Fibroblast of upper back skin (primary cell): ENCODE results near the gene ELOA.

Experiments
- DNase-seq: peaks from one replicate; pipeline ENCODE4 v3.0.0-alpha.2; 2013

Gene ELOA

DNA sequence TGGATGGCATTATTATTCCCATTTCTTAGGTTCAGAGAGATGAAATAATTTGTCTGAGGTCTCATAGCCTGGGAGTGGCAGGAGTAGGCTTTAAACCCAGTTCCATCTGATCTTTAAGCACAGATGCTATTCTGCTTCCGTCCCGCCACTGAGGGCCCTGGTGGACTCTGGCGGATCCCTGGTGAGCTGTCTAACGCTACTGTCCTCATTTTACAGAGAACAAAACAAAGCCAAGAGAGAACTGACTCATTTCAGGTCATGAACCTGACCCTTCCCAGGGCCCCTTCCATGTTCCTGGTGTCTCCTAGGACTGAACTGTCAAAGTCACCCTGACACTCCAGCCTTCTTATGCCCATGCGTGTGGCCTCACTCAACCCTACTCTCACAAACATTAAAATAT is 60.4 kb downstream of the ELOA start:
- DNase-seq: no peak

DNA sequence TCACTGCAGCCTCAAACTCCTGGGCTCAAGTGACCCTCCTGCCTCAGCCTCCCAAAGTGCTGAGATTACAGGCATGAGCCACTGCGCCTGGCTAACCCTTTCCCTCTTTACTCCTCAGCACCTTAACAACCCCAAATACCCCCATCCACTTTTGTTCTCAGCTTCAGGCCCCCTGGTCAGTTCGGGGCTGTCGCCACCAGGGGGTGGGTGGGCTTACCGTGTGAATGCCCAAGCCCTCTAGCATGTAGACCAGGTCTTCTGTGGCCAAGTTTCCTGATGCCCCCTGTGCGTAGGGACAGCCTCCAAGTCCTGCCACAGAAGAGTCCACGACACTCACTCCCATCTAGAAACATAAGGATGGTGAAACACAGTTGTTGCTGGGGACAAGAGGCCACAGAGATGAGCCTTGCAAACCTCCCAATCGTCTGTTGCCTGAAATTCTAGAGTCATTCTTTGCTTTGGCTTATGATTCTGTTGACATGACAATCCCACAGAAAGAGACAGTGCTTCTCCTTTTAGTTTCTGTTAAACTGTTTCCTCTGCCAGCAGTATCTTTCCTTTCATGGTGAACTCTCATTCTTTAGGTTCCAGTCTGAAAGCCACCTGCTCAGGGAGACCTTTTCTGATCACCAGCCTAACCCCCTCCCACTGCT is 61.0 kb downstream of the ELOA start:
- DNase-seq: no peak

DNA sequence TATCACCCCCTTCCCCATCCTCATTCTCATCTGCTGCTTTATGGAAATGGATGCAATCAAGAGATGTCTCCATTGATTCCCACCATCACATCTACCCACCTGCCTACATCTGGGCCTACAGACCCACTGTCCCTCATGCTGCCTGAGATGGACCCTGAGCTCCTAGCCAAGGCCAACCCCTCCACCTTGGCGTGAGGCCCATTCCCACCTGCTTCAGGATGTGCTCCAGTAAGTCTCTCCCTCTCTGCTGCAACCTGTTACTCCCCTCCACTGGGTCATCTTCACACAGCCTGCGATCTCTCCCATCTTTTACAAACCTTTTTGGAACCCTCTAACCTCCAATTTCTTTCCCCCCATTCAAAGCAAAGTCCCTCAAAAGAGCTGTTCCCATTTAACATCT is 61.8 kb downstream of the ELOA start:
- DNase-seq: no peak

DNA sequence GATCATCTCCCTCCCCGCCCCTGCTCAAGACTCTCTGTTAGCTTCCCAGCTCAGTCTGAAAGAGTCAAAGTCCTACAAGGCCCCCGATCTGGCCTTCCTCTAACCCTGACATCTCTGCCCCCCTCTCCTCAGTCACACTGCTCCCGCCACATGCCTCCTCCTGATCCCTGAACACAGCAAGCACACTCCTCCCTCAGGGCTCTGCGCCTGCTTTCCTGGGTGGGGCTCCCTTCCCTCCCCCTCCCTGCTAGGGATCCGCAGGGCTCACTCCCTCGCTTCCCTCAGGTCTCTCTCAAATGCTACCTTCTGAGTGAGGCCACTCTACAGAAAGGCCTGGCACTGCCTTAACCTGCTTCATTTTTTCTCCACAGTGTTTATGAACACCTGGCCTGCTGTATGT is 63.0 kb downstream of the ELOA start:
- no peak for DNase-seq

DNA sequence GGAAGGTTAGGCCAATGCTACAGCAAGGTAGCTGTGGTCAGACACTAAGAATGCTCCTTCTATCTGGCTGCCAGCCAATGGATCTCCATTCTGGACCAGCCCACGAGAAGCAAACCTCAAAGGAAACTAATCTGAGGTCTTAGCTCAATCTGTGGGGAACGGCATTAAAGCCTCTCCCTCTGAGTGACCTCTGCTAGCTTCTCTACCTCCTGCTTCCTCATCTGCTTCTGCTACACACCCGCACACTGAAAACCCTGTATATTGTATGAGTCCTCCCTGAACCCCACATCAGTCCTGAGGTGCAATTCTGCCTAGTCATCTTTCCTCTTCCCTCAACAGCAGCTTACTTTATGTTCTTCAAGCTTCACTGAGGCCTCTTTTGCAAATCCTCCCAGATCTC is 64.2 kb downstream of the ELOA start:
- DNase-seq: no peak

DNA sequence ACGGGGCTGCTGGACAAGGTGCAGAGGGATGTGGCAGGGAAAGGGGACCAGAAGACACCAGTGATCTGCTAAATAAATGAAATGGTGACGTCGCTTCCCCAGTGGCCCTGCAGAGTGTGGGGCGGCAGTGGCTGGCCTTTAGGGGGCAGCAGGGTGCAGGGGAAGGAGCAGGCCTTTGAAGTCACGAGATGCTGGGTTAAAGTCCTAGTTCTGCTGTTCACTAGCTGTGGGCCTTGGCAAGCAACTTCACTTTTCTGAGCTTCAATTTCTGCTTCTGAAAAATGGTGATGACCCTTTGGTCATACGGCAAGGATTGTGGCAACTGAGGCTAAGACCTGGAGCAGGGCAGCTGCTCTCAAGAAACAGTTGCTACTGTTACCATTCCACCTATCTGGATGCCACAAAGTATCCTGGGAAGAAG is 66.5 kb downstream of the ELOA start:
- DNase-seq: peak; percentile 50

DNA sequence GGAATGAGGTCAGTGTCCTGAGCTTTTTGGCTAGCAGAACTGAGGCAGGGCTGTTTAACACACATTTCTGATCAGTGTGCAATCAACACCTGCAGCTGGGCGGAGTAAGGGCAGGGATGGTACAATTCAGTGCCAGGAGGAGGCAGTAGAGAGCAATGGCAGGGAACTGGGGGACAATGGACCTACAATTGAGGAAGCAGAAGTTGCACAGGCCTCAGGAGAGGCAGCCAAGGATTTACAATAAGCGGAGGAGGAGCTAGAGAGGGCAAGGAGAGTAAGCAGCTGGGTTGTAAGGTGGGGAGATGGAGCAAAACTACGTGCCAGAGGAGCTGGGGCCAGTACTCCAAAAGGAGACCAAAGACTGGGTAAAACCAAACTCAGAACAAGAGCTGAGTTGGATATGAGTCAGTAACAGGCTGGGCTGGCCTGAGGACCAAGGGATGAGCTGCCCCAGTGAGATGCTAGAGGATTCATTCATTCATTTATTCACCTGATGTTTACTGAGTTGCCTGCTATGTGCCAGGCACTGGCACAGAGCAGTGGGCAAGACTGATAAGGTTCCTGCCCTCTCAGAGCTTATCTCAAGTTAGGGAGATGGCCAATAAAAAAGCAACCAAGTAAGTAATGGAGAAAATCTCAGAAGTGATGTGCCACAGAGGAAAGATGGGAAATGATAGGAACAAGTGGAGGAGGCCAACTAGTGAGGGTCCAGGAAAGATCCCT is 67.7 kb downstream of the ELOA start:
- no peak for DNase-seq
